AG09309 (cell line): ENCODE results near the gene FILIP1.

Experiments used
- DNase-seq: peaks from one replicate; pipeline ENCODE4 v3.0.0-alpha.2; 2010; ENCODE audit warnings: low read depth
- H3K4me3 ChIP-seq: 2 replicates; pipeline ENCODE4 v1.5.1; 2011; ENCODE audit warnings: mild to moderate bottlenecking, low read depth, low read length, moderate library complexity; ENCODE audit not compliant: control insufficient read depth
- TF ChIP-seq, protein P1 (sequence below): IDR thresholded peaks from 2 replicates; pipeline ENCODE4 v1.5.1; 2011; ENCODE audit warnings: mild to moderate bottlenecking, low read depth, low read length, inconsistent platforms; ENCODE audit not compliant: insufficient read depth, control insufficient read depth; ENCODE audit errors: missing control alignments

Gene FILIP1

DNA sequence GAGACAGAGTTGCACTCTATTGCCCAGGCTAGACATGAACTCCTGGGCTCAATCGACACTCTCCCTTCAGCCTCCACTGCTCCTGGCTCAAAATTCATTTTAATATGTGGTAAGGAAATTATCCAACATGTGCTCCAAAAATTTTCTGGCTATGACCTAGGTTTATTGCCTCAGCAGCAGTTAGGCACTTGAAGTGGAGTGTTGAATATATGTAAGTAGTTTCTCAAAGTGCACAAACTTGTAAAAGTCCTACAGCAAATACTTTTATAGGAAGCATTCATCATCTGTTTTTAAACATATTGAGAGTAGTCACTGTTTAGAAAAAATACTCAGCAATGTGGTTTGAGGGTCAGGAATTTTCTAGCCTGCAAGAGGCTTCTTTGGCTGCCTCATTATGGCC is 13.2 kb downstream of the FILIP1 start:
- TF ChIP-seq, protein P1, sequence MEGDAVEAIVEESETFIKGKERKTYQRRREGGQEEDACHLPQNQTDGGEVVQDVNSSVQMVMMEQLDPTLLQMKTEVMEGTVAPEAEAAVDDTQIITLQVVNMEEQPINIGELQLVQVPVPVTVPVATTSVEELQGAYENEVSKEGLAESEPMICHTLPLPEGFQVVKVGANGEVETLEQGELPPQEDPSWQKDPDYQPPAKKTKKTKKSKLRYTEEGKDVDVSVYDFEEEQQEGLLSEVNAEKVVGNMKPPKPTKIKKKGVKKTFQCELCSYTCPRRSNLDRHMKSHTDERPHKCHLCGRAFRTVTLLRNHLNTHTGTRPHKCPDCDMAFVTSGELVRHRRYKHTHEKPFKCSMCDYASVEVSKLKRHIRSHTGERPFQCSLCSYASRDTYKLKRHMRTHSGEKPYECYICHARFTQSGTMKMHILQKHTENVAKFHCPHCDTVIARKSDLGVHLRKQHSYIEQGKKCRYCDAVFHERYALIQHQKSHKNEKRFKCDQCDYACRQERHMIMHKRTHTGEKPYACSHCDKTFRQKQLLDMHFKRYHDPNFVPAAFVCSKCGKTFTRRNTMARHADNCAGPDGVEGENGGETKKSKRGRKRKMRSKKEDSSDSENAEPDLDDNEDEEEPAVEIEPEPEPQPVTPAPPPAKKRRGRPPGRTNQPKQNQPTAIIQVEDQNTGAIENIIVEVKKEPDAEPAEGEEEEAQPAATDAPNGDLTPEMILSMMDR, result no peak
- no peak overlapping the region for H3K4me3 ChIP-seq
- peak; percentile 58 for DNase-seq

DNA sequence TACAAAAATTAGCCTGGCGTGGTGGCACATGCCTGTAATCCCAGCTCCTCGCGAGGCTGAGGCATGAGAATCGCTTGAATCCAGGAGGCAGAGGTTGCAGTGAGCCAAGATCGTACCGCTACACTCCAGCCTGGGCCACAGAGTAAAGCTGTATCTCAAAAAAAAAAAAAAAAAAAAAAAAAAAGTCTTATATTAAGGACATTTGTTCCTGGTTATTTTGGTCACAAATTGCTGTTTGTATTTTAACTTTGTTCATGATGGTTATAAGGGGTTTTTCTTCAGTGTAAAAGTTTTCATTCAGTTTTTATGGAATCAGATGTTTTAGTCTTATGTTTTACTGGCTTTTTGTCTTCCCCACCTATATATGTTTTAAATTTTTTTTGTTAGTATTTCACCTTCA is 13.9 kb downstream of the FILIP1 start:
- no peak for DNase-seq
- TF ChIP-seq, protein P1, result no peak
- H3K4me3 ChIP-seq, result no peak overlapping the region

DNA sequence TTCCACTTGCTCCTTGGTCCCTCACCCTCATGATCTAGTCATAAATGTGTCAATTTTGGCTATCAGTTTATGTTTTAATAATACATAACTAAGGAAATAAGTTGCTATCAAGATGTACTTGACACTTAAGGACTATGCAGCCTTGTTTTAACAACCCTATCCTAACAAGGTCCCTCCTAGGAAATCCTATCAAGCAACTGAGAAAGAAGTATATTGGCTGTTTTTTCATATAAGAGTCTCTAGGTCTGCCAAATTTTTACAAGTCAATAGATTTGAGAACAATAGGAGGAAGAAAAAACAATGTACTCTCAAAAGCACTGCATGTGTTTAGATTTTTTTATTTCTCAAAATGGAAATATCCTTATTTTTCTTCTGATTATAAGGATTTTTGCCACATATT is 14.7 kb downstream of the FILIP1 start:
- no peak for DNase-seq
- H3K4me3 ChIP-seq, result no peak overlapping the region
- TF ChIP-seq, protein P1, result no peak

DNA sequence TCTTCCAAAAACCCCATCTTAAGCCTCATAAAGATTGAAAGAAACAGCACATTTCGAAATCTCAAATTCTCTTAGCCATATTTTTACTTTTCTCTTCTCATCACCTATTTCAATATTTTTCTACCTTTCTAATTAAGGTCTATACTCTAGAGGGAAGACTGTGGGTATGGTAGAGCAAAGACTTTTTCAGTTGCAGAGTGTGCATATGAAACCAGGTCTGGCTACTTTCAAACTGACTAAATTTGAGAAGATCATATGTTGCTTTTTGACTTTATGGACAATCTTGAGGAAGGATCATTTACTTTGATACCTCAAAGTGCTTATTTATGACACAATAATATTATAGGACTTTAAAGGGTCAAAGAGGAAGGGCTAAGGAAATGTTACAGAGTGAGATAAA is 20.7 kb downstream of the FILIP1 start:
- no peak for DNase-seq
- TF ChIP-seq, protein P1, result no peak
- H3K4me3 ChIP-seq, result no peak overlapping the region

DNA sequence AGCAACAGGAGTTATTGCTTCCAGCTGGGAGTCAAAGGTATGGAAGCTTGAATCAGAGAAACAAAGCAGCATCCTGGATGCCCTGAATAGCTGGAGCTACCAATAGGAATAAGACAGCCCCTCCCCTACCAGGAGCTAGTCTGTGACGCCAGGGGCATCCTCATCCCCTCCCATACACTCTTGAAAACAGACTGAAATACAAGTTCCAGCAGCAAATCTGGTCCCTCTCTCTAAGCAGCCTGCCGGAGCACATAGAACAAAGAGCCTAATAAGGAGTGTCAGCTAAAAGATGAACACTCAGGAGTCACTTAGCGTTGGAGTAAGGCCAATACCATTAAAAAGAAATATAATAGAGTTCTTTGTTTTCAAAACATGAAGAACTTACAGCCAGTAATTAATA is 25.6 kb downstream of the FILIP1 start:
- DNase-seq, result no peak
- no peak overlapping the region for H3K4me3 ChIP-seq
- TF ChIP-seq, protein P1, result no peak

DNA sequence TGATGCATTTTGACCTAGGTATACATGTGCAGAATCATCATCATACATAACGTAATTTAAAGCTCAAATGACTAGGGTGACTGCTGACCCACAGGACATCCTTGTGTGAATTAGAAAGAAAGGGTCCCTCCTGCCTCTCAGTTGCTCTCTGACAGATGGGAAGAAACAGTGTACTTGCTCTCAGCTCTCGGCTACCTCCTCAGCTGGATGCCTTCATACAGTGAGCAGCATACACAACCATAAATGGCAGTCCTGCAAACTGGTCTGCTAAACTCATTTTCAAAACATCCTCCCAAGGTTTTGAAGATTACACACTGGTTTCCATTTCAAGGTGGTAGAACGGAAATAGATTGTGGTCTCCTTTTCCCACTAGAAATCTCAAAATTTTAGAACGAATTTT is 26.3 kb downstream of the FILIP1 start:
- TF ChIP-seq, protein P1, result no peak
- H3K4me3 ChIP-seq, result no peak overlapping the region
- DNase-seq, result no peak

DNA sequence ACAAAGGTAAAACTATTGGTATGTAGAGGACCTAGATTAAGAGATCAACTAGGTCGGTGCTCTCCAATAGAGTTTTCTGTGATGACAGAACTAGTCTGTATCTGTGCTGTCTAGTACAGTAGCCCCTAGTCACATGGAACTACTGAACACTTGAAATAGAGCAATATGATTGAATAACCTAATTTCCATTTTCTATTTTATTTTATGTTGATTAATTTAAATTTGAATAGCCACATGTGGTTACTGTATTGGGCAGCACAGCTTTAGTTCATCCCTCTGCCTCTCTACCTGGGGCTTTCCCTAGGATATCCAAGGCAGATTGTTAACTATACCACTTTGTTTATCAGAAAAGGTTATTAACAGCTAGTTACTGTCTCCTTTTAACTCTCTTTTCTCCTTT is 27.0 kb downstream of the FILIP1 start:
- no peak for DNase-seq
- TF ChIP-seq, protein P1, result no peak
- H3K4me3 ChIP-seq, result no peak overlapping the region
